GM21737 (cell line): Measurements from ENCODE around the gene OBSCN.
"Not testable (repeated sequence)": the region's sequence is repeated elsewhere in the genome, so short reads cannot be mapped to it uniquely, and the experiment has no call there.

Experiments
- ATAC-seq: cut with Tn5 transposase; IDR thresholded peaks from one replicate; pipeline ENCODE4 v1.9.1; 2021; ENCODE audit warnings: mild to moderate bottlenecking, moderate library complexity; ENCODE audit not compliant: unreplicated experiment

The OBSCN gene

GRCh38 chr1:228225165-228225710, 17.4 kb downstream of the OBSCN start:
- ATAC-seq: no peak

GRCh38 chr1:228225740-228226139, 17.9 kb downstream of the OBSCN start:
- no peak for ATAC-seq

GRCh38 chr1:228226141-228226874, 18.5 kb downstream of the OBSCN start:
- ATAC-seq: no peak

GRCh38 chr1:228226956-228227791, 19.3 kb downstream of the OBSCN start:
- no peak for ATAC-seq

- ATAC-seq: not testable (repeated sequence)
These were observed 20.3 kb downstream of the OBSCN start for GRCh38 chr1:228228147-228228546.

GRCh38 chr1:228228601-228229074, 20.8 kb downstream of the OBSCN start:
- ATAC-seq: no peak

GRCh38 chr1:228231189-228231588, 23.3 kb downstream of the OBSCN start:
- ATAC-seq: no peak

- ATAC-seq: no peak
These were observed 25.3 kb downstream of the OBSCN start for GRCh38 chr1:228233136-228233535.

- no peak for ATAC-seq
These were observed 27.1 kb downstream of the OBSCN start for GRCh38 chr1:228234921-228235320.

- no peak for ATAC-seq
These were observed 28.9 kb downstream of the OBSCN start for GRCh38 chr1:228236744-228237143.

GRCh38 chr1:228238007-228238406, 30.2 kb downstream of the OBSCN start:
- no peak for ATAC-seq

GRCh38 chr1:228238461-228238860, 30.6 kb downstream of the OBSCN start:
- ATAC-seq: no peak

- no peak for ATAC-seq
These were observed 32.8 kb downstream of the OBSCN start for GRCh38 chr1:228240411-228241240.

GRCh38 chr1:228241259-228241658, 33.4 kb downstream of the OBSCN start:
- no peak for ATAC-seq

- no peak for ATAC-seq
These were observed 34.6 kb downstream of the OBSCN start for GRCh38 chr1:228242409-228242808.

- no peak for ATAC-seq
These were observed 35.2 kb downstream of the OBSCN start for GRCh38 chr1:228243093-228243492.

- not testable (repeated sequence) for ATAC-seq
These were observed 36.1 kb downstream of the OBSCN start for GRCh38 chr1:228243989-228244388.

- ATAC-seq: no peak
These were observed 37.3 kb downstream of the OBSCN start for GRCh38 chr1:228245111-228245510.

- ATAC-seq: no peak
These were observed 38.5 kb downstream of the OBSCN start for GRCh38 chr1:228246216-228246900.
